ENCODE measurements around the gene CTNND2.

CTNND2 gene

GRCh38 chr5:11588803-11589202 is 315.4 kb downstream of the CTNND2 start:
- no peak for DNase-seq
- Histone ChIP-seq H3K9me3 (ENCODE audit: severe bottlenecking) (no peaks in the 10 kb centered on the region), H3K36me3 (no peaks in the 10 kb centered on the region), H3K27ac (no peak overlapping the region), H3K27me3 (ENCODE audit: insufficient read depth, low read depth, severe bottlenecking) (no peaks in the 10 kb centered on the region), H3K4me3 (ENCODE audit: low read depth, low read length) (no peak overlapping the region)
- TF ChIP-seq CTCF (IDR thresholded peaks at IDR 0.05; ENCODE audit: low read depth, low read length): no peak

- H3K36me3 ChIP-seq: no peaks in the 10 kb centered on the region
- H3K9me3 ChIP-seq (ENCODE audit: severe bottlenecking): no peaks in the 10 kb centered on the region
- no peak overlapping the region for H3K4me3 ChIP-seq (ENCODE audit: low read depth, low read length)
- no peak for DNase-seq
- no peak overlapping the region for H3K27ac ChIP-seq
- no peak for TF ChIP-seq CTCF (IDR thresholded peaks at IDR 0.05; ENCODE audit: low read depth, low read length)
- no peaks in the 10 kb centered on the region for H3K27me3 ChIP-seq (ENCODE audit: insufficient read depth, low read depth, severe bottlenecking)
These were observed 320.2 kb downstream of the CTNND2 start for GRCh38 chr5:11584017-11584416.

GRCh38 chr5:11579351-11579750 is 324.9 kb downstream of the CTNND2 start:
- no peaks in the 10 kb centered on the region for H3K36me3 ChIP-seq
- H3K27ac ChIP-seq: no peak overlapping the region
- no peaks in the 10 kb centered on the region for H3K9me3 ChIP-seq (ENCODE audit: severe bottlenecking)
- no peak for TF ChIP-seq CTCF (IDR thresholded peaks at IDR 0.05; ENCODE audit: low read depth, low read length)
- no peak overlapping the region for H3K4me3 ChIP-seq (ENCODE audit: low read depth, low read length)
- H3K27me3 ChIP-seq (ENCODE audit: insufficient read depth, low read depth, severe bottlenecking): no peaks in the 10 kb centered on the region
- no peak for DNase-seq

- no peaks in the 10 kb centered on the region for H3K27me3 ChIP-seq (ENCODE audit: insufficient read depth, low read depth, severe bottlenecking)
- no peaks in the 10 kb centered on the region for H3K9me3 ChIP-seq (ENCODE audit: severe bottlenecking)
- H3K36me3 ChIP-seq: no peaks in the 10 kb centered on the region
- TF ChIP-seq CTCF (IDR thresholded peaks at IDR 0.05; ENCODE audit: low read depth, low read length): no peak
- no peak for DNase-seq
- H3K27ac ChIP-seq: no peak overlapping the region
- H3K4me3 ChIP-seq (ENCODE audit: low read depth, low read length): no peak overlapping the region
These were observed 329.5 kb downstream of the CTNND2 start for GRCh38 chr5:11574787-11575186.

- Histone ChIP-seq H3K27ac (no peak overlapping the region), H3K27me3 (ENCODE audit: insufficient read depth, low read depth, severe bottlenecking) (no peaks in the 10 kb centered on the region), H3K36me3 (no peaks in the 10 kb centered on the region), H3K9me3 (ENCODE audit: severe bottlenecking) (no peaks in the 10 kb centered on the region), H3K4me3 (ENCODE audit: low read depth, low read length) (no peak overlapping the region)
- DNase-seq: no peak
- TF ChIP-seq CTCF (IDR thresholded peaks at IDR 0.05; ENCODE audit: low read depth, low read length): no peak
These were observed 330.9 kb downstream of the CTNND2 start for GRCh38 chr5:11573140-11573992.

- Histone ChIP-seq H3K27ac (no peak overlapping the region), H3K4me3 (ENCODE audit: low read depth, low read length) (no peak overlapping the region), H3K27me3 (ENCODE audit: insufficient read depth, low read depth, severe bottlenecking) (no peaks in the 10 kb centered on the region), H3K9me3 (ENCODE audit: severe bottlenecking) (no peaks in the 10 kb centered on the region), H3K36me3 (no peaks in the 10 kb centered on the region)
- TF ChIP-seq CTCF (IDR thresholded peaks at IDR 0.05; ENCODE audit: low read depth, low read length): no peak
- no peak for DNase-seq
These were observed 339.5 kb downstream of the CTNND2 start for GRCh38 chr5:11564706-11565105.
